Body of pancreas (tissue), 4 donors: ENCODE results near the gene WNT3A.

Source experiments
- CTCF ChIP-seq, 7 experiments: fragments of 450-650 bp in 4 of 7; fragments of 200-600 bp in 3 of 7; sonication (generic) in 3 of 7; IDR thresholded peaks; one replicate each; pipeline ENCODE4 v1.5.1; 2016 to 2019; ENCODE audit warnings: antibody characterized with exemption in 7 of 7
- POLR2A ChIP-seq, 3 donors: fragments of 450-650 bp; IDR thresholded peaks; one replicate each; pipeline ENCODE4 v1.6.1; 2016; ENCODE audit warnings: antibody characterized with exemption in 3 of 3, mild to moderate bottlenecking in 2 of 3

GRCh38 chr1:228101614-228101993 lies 94.8 kb downstream of the WNT3A start:
- TF ChIP-seq CTCF (IDR thresholded peaks at IDR 0.05) (no peak), POLR2A (IDR thresholded peaks at IDR 0.05) (no peak)
